MM.1S (cell line): ENCODE measurements around the gene BTNL3.

Experiments
- EZH2 ChIP-seq: fragments of 300-600 bp; sonication (generic); optimal IDR thresholded peaks from 2 replicates; pipeline ENCODE3; 2017; ENCODE audit warnings: low read depth, mild to moderate bottlenecking, antibody characterized with exemption, low read length, mixed read lengths
- EZH2phosphoT487 ChIP-seq: fragments of 300-600 bp; sonication (generic); IDR thresholded peaks from 2 replicates; pipeline ENCODE4 v1.6.1; 2018; ENCODE audit warnings: antibody characterized with exemption, low read length
- TF ChIP-seq, protein P1 (sequence below): fragments of 300-600 bp; sonication (generic); IDR thresholded peaks from 2 replicates; pipeline ENCODE4 v1.5.1; 2016; ENCODE audit warnings: antibody characterized with exemption, low read length, mixed read lengths

DNA sequence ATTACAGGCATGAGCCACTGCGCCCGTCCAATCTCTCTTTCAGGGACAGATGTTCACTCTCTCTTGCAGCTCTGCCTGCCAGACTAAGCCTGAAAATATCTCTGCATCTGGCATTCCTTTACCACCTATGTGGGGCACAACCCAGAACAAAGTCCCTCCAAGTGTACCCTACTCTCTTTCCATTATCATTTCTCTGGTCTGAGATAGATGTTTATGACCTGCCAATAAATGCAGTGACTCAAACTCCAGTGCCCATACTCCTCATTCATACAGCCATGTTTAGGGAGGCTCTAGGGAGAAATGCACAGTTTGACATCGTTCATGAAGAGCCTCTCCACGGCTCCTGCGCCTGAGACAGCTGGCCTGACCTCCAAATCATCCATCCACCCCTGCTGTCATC, at the start of gene BTNL3:
- TF ChIP-seq, protein P1, sequence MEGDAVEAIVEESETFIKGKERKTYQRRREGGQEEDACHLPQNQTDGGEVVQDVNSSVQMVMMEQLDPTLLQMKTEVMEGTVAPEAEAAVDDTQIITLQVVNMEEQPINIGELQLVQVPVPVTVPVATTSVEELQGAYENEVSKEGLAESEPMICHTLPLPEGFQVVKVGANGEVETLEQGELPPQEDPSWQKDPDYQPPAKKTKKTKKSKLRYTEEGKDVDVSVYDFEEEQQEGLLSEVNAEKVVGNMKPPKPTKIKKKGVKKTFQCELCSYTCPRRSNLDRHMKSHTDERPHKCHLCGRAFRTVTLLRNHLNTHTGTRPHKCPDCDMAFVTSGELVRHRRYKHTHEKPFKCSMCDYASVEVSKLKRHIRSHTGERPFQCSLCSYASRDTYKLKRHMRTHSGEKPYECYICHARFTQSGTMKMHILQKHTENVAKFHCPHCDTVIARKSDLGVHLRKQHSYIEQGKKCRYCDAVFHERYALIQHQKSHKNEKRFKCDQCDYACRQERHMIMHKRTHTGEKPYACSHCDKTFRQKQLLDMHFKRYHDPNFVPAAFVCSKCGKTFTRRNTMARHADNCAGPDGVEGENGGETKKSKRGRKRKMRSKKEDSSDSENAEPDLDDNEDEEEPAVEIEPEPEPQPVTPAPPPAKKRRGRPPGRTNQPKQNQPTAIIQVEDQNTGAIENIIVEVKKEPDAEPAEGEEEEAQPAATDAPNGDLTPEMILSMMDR, result no peak
- TF ChIP-seq EZH2 (no peak), EZH2phosphoT487 (no peak)
